ENCODE results near the gene CYP4Z1.
"Not testable (repeated sequence)": the region's sequence is repeated elsewhere in the genome, so short reads cannot be mapped to it uniquely, and the experiment has no call there.

CYP4Z1 gene, protein sequence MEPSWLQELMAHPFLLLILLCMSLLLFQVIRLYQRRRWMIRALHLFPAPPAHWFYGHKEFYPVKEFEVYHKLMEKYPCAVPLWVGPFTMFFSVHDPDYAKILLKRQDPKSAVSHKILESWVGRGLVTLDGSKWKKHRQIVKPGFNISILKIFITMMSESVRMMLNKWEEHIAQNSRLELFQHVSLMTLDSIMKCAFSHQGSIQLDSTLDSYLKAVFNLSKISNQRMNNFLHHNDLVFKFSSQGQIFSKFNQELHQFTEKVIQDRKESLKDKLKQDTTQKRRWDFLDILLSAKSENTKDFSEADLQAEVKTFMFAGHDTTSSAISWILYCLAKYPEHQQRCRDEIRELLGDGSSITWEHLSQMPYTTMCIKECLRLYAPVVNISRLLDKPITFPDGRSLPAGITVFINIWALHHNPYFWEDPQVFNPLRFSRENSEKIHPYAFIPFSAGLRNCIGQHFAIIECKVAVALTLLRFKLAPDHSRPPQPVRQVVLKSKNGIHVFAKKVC
- total RNA-seq, result 0 reads per million in 3 experiments

DNA sequence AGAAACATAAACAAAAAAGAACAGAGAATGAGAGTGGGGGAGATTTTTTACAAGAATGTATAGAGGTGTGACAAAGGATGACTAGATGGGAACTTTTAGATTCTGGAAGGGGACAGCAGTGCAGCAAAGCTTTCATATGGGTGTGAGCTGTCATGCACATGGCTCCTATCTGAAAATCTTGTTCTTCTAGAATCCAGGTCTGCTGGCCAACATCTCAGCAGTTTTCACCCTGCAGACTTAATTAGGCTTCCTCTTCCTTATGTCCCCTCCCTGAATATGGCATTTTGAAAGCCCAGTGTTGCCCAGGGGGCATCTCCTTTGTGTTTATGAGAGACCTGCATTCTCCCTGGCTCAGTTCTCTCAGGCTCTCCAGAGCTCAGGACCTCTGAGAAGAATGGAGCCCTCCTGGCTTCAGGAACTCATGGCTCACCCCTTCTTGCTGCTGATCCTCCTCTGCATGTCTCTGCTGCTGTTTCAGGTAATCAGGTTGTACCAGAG is at the start of gene CYP4Z1:
TSS of gene CYP4Z1 (plus strand) at position 135 of the 498 bp plus-strand sequence. CDS start at position 395, 260 bp downstream.
- no peak for DNase-seq

DNA sequence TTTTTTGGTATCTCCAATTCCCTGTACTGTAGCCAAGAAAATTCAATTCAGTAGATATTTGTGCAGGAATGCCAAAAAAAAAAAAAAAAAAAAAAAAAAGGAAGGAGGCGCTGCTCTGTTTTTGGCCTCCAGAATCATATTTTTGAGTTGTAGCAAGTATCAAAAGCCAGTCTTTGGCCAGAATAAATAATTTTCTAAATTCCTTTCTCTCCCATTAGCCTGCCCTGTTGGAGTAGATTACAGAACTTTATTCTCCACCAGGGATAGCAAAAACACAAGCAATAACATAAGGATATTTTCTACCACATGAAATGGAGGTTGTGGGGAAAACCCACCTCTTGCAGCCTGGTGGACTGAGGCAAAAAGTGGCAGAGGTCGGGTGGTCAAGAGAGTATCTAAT is 46.0 kb upstream of the CYP4Z1 start:
- no peak for DNase-seq

DNA sequence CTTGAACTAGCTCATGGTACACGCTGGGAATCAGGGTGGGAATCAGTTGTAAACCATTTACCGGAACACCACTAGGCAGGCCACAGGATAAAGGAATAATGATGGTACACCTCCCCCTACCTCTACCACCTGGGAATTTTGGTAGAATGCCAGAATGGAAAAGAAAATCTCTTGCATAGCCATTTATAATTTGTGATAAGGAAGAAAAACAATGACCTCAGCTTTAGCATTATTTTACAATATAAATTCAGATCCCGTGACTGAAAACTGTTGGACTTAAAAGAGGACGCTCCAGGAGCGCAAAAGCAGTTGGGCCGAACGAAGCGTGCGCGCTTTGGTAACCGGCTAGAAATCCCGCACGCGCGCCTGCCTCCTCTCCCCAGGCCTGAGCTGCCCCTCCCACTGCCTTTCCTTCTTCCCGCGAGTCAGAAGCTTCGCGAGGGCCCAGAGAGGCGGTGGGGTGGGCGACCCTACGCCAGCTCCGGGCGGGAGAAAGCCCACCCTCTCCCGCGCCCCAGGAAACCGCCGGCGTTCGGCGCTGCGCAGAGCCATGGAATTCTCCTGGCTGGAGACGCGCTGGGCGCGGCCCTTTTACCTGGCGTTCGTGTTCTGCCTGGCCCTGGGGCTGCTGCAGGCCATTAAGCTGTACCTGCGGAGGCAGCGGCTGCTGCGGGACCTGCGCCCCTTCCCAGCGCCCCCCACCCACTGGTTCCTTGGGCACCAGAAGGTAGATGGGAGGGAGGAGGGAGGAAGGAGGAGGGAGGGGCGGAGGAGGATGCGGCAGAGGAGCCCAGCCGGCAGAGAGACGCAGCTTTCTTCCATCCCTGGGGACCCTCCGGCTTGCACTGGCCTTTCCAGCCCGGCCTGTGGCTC is 43.5 kb upstream of the CYP4Z1 start, which contains the start of gene CYP4X1:
TSS of gene CYP4X1 (plus strand) at position 402 of the 873 bp plus-strand sequence. CDS start at position 551, 149 bp downstream.
- no peak for DNase-seq

DNA sequence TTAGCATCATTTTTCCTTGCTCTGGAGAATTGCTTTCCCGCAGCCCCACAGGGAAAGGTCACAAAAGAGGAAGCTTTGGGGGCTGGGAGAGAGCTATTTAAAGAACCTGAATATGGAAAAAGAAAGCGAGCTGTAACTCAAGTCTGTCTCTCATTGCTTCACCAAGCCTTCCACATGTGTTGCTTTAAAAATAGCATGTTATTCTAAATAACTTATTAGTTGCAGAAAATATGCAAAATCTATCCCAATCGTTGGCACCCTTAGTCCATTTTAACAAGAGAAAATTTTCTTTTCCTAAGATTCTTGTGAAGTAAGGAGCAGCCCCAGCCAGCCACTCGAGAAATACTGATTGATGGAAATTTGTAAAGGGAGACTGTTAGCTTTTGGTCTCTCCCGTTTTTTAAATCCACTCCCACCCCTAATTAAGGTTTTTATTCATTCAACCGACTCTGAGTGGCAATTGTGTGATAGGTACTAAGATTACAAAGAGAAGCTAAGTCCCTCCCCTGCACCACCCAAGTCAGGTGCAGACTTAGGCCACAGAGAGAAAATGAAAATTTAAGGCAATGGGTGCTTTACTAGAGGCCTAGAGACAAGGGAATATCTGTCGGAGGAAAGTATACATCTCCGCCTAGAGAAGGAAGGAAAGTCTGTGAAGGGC is 42.8 kb upstream of the CYP4Z1 start:
- DNase-seq, result no peak

DNA sequence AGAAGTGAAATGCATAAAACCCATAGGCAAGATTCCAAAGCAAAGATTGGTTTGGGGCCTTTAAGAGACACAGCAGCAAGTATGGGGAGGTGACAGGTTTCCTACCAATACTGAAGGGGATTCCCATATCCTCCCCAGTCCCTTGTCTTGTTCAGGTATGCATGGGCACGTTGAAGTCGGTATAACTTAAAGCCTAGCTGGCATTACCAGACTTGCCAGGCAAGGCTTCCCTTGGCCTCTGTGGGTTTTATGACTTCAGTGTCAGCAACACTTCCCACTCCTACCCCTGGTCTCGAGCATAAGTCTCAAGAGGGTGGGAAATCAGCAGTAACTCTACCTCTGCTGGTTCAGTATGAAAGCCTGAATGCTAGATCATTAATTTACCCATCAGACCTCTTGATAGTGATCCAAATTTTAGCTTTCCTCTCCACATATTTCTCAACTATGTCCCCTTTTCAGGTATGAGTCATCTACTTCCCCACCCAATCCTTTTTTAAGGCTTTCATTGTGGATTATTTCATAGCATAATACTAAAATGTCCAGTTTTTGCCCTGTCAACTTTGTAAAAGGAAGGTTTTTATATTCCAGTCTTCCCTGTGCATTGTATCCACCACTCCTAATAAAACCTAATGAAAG is 36.7 kb upstream of the CYP4Z1 start:
- DNase-seq, result no peak

DNA sequence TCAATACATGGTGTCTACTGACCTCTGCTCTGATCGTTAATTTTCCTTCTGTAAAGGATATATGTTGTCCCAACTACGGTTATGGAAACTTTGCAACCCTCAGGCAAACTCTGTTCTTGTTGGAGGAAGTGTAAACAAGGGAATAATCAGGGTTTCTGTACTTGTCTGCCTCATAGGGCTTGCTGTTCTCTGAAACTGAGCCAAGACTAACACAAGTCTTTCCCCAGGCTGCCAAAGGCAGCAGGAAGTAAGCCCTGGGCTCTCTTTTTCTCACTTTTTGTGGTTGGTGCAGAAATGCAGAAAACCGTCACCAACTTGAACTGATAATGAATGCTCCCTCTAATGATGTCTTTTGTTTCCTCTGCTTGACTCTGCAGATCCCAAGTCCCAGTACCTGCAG is 36.0 kb upstream of the CYP4Z1 start:
- no peak for DNase-seq

DNA sequence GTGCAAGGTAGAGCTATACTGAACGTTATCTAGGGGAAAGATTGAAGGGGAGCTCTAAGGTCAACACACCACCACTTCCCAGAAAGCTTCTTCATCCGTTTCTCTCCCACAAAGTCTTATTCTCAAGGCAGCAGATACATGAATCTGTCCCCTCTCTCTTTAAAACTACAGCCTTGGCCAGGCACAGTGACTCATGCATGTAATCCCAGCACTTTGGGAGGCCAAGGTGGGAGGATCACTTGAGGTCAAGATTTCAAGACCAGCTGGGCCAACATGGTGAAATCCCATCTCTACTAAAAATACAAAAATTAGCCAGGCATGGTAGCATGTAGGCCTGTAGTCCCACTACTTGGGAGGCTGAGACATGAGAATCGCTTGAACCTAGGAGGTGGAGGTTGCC is 35.4 kb upstream of the CYP4Z1 start:
- DNase-seq, result no peak

DNA sequence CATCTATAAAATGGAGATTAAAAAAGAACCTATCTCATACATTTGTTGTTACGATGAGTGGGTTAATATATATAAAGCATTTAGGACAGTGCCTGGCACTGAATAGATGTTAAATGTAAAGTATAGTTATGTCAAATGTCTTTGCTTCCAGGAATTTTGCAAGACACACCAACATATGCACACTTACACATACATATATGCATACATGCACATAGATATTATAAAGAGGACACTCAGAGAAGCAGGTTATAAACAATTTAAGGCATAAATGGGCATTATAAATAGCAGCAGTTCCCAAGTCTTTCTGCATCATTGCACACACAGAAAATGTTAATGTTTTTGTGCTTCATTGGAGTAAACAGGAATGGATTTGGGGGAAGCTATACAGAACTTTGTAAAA is 30.3 kb upstream of the CYP4Z1 start:
- no peak for DNase-seq

DNA sequence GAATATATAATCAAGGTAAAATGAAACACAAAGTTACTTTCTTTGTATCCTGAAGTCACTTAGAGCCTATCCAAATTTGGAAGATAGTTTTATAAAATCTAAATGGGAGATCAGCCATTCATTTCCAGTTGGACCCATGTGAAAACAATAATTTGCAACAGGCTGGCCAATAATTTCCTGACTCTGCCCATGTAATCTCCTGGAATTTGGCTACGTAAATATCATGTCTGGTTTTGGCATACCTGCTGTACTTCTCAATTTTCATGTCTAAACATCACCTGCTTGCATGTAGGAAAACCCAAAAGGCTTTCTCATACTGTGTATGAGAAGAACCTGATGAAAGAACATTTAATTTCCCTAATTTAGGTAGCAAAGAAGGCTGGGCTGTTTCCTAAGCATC is 7.7 kb upstream of the CYP4Z1 start:
- no peak for DNase-seq

DNA sequence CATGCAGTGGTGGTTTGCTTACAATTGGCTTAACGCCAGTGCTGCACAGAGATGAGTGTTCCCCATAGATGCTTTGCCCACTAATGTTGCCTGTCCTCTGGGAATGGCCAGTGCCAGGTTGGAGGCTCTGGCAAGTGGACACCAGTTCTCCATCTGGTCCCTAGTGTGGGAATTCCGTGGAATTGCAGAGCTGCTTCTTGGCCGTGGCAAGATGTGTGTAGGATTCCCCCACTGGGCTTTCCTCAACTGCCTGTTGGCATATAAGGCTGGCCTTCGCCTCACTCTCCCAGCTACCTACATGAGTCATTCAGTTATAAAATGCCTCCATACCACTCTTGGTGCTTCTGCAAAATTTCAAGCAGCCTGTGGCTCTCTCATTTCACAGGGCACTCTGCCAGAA is 2.0 kb downstream of the CYP4Z1 start:
- not testable (repeated sequence) for DNase-seq

DNA sequence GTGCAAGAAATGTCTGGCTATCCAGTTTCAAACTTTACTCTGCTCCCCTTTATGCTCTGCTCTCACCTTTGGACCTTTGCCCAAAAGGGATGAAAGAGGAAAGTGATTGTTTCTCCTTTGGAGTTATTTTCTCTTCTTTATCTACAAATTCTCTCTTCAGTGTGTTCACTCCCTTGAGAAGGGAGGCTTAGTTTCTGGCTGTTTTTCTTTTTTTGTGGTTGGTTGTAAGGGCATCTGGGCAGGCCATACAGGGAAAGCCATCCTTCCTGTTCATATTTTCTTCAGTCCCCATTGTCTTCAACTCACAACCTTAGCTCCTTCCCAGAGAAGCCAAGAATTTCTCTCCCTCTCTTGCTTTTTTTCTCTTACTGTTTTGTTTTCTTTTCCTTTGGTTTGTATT is 2.5 kb downstream of the CYP4Z1 start:
- DNase-seq, result not testable (repeated sequence)

DNA sequence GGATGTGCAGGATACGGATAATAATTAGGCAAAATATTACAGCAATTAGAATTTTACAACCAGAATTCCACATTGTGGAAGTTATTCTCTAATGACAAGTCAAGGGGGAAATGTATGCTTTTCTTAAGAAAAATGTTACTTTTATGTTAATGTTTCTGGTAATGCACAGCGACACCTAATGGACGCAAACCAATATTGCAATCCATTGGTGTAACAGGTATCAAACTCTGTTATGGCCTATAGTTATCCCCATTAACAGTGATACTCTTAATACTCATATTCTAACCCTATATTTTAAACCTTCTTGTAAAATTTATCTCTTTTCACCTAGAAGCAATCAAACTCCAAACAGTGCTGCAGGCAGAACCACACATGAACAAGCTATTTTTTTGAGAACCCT is 22.3 kb downstream of the CYP4Z1 start:
- DNase-seq, result not testable (repeated sequence)

DNA sequence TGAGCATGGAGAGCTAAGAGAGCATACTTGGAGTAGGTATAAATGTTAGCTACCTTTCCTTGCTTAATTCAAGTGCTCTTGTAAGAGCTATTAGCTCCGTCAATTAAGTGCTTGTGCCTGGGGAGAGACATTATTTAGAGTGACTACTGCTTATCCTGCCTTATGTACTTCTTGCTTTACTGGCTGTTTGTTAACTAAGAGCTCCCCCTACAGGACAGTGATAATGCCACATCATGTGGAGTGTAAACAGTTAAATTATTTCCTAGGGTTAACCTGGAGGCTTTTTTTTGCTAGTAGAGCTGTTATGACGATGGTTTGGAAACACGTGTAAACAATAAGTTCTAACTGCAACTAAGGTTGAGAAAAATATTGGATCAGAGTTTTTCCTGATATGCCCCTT is 24.4 kb downstream of the CYP4Z1 start:
- DNase-seq, result not testable (repeated sequence)

DNA sequence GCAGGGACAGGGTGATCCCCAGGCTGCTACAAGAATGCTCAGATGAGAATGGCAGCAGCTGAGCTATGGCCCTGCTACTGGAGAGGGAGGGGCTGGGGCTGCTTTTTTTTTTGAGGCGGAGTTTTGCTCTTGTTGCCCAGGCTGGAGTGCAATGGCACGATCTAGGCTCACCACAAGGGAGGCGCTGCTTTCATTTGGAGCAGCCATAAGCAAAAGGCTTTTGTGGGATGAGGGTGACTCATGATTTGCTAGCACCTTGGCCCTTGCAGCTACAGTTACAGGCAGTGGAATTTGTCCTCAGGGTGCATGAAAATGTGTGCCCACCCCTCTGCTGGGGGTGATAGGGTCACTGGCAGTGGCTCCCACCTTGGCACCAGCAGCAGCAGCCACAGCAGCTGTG is 37.8 kb downstream of the CYP4Z1 start:
- no peak for DNase-seq

DNA sequence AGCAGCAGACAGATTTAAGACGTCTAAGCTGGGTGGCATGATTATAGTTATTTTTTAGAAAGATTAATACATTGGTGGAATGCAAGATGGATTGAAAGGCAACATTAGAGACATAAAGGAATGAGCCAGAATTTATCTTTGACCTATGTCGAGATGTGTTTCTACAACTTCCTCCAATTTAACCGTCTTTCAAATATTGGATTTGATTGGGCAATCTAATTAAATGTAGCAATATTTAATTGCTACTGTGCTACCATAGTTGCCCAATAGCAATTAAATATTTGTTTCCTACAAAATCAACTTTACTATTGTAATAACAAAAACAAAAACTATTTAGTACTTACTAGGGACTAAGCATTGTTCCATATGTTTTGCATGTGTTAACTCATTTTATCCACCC is 39.8 kb downstream of the CYP4Z1 start:
- DNase-seq, result no peak

DNA sequence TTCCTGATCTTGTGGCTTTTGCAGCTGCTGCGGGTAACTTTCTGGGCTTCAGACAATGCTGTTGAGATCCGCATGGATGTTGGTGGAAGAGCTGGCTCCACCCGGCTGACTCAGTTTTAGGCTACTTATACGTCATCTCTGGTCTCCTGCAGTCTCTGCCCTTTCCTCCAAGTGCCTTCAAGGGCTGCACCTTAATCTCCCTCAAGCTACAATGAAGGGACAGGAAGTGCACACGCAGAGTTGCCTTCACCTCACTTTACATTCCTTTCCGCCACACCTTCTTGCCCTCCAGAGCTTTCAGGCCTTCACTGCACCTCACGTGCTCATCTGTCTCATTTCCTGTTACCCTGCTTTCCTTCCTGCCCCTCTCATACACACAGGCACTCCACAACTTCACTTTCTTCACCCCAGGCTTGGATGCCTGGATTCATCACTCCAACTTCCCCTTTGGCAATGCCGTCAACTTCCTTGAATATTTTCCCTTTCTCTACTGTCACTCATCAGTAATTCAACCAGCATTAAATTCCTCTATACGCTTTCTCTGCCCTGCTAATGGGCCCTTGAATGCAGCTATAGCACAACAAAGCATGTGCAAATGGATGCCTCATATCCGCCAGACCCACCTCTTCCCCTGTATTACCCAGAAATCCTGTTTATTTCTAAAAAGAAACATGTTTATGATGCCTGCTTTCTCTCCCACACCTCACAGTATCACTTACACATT is 41.0 kb downstream of the CYP4Z1 start:
- not testable (repeated sequence) for DNase-seq

DNA sequence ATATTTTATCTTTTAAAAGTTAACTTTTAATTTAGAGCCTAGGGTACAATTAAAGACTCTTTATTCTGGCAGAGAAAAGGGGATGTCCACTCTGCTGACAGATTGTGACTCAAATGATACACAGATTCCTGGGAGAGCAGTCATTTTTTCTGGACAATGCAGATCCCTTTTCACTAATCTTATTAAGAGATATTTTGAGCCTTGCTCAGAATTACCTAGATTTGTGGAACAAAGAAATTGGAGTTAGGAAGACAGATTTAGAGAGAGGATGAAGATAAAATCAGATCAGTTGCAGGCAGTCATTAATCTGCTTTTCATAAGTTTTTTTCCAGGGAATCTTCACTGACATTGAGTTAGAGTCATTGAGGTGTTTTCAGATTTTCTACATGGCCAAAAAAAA is 42.5 kb downstream of the CYP4Z1 start:
- DNase-seq, result not testable (repeated sequence)

DNA sequence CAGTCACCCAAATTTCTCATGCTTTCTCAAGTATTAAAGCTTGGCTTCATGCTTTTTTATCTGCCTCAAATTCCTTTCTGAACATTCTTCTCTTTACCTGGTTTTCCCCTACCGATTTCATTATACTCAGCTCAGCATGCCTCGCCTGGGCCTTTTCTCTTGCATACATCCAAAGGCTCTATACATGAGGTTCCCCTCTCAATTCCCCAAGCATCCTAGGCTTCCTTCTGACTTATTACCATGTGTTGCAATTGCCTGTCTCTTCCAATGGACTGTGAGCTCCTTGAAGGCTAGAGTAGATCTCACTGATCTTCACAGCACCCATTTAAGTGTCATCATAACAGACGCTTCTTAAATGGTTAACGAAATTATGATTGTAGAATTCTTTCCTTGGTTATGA is 46.1 kb downstream of the CYP4Z1 start:
- no peak for DNase-seq

DNA sequence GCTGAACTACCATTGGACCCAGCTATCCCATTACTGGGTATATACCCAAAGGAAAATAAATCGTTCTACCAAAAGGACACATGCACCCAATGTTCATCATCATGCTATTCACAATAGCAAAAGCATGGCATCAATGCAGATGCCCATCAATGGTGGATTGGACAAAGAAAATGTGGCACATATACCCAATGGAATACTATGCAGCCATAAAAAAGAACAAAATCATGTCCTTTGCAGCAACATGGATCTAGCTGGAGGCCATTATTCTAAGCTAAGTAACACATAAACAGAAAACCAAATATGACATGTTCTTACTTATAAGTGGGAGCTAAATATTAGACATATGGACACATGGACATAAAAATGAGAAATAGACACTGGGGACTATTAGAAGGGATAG is 54.0 kb downstream of the CYP4Z1 start:
- DNase-seq, result not testable (repeated sequence)

DNA sequence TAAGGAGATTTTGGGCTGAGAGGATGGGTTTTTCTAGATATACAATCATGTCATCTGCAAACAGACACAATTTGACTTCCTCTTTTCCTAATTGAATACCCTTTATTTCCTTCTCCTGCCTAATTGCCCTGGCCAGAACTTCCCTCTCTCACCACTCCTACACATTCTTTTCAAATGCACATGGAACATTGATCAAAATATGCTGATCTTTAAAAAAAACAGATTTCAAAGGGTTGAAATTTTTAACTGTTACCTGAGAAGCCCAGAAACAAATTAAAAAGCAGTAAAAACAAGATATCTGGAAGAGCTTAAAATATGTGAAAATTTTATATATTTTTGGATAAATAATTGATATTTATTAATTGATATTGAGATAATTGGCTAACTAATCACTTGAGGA is 57.8 kb downstream of the CYP4Z1 start:
- DNase-seq, result not testable (repeated sequence)

DNA sequence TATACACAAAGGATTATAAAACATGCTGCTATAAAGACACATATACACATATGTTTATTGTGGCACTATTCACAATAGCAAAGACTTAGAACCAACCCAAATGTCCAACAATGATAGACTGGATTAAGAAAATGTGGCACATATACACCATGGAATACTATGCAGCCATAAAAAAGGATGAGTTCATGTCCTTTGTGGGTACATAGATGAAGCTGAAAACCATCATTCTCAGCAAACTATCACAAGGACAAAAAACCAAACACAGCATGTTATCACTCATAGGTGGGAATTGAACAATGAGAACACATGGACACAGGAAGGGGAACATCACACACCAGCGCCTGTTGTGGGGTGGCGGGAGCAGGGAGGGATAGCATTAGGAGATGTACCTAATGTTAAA is 60.0 kb downstream of the CYP4Z1 start:
- not testable (repeated sequence) for DNase-seq
